NCI-H1092 treated with DMSO at 0.1 percent for 48 hours (cell line): ENCODE data around the gene OR2S2.
A peak's percentile ranks its signal among the peaks of the same experiment; 100 is the strongest.
"Not testable (repeated sequence)": the region's sequence is repeated elsewhere in the genome, so short reads cannot be mapped to it uniquely, and the experiment has no call there.

Experiments
- DNase-seq: peaks from one replicate; lab custom pipeline; 2025; lab: John Stamatoyannopoulos, UW

OR2S2 gene

GRCh38 chr9:35933550-35934067 lies 24.3 kb downstream of the OR2S2 start:
- DNase-seq = no peak

DNA sequence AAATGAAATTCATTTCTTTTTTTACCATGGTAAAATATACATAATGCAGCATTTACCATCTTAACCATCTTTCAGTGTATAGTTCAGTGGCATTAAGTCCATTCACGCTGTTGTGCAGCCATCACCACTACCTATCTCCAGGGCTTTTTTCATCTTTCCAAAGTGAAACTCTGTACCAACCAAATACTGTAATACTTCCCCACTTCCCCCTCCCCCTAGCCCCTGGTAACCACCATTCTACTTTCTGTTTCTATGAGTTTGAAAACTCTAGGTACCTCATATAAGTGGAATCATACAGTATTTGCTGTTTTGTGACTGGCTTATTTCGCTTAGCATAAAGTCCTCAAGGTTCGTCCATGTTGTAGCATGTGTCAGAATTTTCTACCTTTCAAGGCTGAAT lies 25.2 kb downstream of the OR2S2 start:
- no peak for DNase-seq

- no peak for DNase-seq
Measured at GRCh38 chr9:35930989-35931388, 27.0 kb downstream of the OR2S2 start.

DNA sequence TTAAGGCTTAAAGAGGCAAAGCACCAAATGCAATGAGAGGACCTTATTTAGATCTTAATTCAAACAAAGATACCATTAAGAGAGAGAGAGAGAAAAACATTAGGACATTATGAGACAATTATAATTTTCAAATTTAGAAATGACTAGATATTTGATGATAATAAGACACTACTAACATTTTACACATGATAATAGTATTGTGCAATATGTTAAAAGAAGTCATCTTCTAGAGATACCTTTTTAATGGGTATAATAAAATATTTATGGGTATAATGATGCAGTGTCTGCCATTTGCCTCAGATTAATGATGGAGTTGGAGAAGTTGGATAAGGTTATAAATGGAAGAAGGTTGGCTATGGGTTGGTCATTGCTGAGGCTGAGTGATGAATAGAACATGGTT lies 27.4 kb downstream of the OR2S2 start:
- no peak for DNase-seq

GRCh38 chr9:35929453-35929718 lies 28.6 kb downstream of the OR2S2 start:
- DNase-seq = no peak

DNA sequence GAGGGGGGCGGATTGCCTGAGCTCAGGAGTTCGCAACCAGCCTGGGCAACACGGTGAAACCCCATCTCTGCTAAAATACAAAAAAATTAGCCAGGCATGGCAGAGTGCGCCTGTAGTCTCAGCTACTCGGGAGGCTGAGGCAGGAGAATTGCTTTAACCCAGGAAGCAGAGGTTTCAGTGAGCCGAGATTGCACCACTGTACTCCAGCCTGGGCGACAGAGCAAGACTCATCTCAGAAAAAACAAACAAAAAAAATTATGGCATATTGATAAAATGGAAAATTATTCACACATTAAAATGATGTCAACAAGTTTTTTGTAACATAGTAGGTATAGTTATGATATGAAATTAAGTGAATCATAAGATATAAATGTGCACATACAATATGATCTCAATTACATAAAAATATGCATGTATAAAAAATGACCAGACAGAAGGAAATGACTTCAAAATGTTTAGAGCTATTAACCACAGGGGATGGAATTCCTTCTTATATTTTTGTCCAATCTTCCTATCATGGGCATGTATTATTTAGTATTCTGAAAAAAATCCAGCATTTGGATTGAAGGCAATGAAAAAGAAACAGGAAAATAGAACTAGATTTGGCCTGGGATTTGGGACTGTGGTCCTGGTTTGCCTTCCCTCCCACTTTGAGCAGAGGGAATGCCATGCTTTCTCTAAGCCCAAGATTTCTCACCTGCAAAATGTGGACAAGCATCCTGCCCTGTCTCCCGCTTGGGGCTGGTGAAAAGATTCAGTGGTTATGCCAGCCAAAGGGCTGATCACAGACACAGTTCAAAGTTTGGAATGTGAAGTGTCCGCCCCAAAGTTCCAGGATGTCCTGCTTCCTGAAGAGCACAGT lies 29.1 kb downstream of the OR2S2 start:
- no peak for DNase-seq

- DNase-seq = no peak
Measured at GRCh38 chr9:35923927-35924763, 33.8 kb downstream of the OR2S2 start.

DNA sequence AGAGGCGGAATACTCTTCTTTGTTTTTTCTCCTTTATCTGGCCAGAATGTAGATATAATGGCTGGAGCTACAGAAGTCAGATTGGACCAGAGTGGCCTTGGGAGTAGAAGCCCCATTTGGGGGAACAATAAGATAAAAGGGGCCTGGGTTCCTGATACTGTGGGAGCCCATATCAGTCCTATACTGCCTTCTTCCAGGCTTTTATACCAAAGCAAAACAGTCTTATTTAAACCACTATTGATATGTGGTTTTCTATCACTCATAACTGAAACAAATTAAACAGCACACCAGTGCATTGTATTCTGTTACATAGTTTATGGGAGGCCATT lies 34.4 kb downstream of the OR2S2 start:
- DNase-seq = no peak

- no peak for DNase-seq
Measured at GRCh38 chr9:35920051-35920620, 37.8 kb downstream of the OR2S2 start.

DNA sequence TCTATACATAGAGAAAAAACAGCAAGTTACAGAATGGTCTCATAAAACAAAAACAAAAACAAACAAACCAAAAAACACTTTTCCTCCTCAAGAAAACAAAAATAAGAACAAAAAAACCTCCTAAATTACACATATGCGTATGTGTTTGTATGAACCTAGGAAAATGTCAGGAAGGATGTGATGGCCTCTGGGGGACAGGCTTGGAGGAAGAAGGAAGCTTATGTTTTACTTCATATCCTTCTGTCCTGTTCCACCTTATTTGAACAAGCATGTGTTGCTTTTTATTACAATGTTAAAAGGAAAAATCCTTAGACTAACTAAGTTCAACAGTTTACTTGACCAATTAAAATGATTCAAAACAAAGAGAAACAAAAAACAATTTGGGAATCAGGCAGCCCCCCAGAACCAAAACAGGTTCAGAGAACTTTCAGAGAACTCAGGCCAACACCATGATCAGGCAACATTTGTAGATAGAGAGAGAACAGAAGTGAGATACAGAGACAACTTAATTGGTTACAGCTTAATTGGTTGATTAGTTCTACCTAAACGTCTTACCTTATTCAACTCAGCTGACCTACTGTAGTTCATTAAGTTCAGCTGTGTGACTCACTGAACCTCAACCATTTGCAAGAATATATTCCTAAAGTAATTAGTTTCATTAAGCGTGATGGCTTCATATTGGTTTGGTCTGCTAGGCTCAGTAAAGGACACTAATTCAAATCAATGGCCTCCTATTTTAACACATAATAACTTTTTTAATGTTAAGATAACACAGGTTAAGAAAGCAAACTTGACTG lies 38.5 kb downstream of the OR2S2 start:
- no peak for DNase-seq

DNA sequence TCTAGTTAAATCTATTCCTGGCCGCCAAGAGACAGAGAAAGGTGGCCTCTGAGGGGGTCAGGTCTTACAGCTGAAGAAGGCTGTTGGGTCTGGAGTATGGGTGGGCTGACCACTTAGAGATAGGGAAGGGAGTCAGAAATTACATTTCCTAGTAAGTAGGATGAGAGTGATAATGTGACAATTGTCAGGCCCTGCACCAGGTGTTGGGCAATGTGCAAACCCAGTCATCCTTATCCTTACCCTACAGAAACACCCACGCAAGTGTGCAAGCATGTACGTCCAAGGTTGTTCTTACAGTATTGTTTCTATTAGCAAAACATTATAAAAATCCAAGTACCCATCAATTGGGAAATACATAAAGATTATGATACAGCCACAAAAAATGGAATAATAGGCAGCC lies 39.2 kb downstream of the OR2S2 start:
- no peak for DNase-seq

- DNase-seq = no peak
Measured at GRCh38 chr9:35917261-35917660, 40.7 kb downstream of the OR2S2 start.

- no peak for DNase-seq
Measured at GRCh38 chr9:35915681-35916294, 42.2 kb downstream of the OR2S2 start.

DNA sequence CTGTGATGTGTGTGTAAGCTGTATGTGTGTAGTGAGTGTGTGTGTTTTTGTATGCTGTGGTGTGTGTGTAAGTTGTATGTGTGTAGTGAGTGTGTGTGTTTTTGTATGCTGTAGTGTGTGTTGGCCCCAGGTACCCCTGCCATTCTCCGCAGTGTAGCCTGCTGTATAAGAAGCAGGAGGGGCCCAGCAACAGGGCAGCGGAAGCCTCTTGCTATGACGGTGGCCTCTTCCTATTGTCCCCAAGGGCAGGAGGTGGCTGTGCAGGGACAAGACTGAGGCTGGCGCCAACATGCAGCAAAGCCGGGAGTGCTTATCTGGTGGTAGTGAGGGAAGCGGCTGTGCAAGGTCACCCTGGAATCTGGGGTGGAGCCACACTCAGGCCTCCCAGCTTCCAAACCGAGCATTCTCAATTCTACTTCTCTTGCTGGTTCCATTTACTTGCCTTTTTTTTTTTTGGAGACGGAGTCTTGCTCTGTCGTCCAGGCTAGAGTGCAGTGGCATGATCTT lies 43.6 kb downstream of the OR2S2 start:
- DNase-seq = no peak

- DNase-seq = not testable (repeated sequence)
Measured at GRCh38 chr9:35913429-35913828, 44.5 kb downstream of the OR2S2 start.

DNA sequence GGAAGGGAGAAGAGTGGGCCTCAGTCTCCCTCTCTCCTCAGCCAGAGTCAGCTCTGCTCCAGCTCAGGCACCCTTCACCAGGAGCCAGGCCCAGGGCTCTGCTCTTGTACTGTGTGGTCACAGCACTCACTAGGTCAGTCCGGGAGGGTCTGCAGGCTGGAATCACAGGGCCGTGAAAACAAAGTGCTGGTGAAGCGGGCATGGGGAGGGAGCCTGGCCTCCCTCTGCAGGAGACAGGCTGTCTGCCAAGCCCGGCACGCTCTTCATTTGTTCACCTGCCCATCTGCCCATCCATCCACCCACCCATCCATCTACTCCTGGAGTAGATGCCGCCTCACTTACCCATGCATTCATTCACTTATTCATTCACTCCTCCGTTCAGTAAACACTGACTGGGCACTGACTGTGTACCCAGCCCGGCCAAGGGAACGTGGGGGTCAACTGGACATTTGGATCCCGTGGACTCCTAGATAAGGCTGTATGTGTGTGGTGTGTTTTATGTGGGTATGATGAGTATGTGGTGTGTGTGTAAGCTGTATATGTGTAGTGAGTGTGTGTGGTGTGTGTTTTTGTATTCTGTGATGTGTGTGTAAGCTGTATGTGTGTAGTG lies 45.1 kb downstream of the OR2S2 start:
- DNase-seq = no peak

- DNase-seq = no peak
Measured at GRCh38 chr9:35911690-35912089, 46.3 kb downstream of the OR2S2 start.

DNA sequence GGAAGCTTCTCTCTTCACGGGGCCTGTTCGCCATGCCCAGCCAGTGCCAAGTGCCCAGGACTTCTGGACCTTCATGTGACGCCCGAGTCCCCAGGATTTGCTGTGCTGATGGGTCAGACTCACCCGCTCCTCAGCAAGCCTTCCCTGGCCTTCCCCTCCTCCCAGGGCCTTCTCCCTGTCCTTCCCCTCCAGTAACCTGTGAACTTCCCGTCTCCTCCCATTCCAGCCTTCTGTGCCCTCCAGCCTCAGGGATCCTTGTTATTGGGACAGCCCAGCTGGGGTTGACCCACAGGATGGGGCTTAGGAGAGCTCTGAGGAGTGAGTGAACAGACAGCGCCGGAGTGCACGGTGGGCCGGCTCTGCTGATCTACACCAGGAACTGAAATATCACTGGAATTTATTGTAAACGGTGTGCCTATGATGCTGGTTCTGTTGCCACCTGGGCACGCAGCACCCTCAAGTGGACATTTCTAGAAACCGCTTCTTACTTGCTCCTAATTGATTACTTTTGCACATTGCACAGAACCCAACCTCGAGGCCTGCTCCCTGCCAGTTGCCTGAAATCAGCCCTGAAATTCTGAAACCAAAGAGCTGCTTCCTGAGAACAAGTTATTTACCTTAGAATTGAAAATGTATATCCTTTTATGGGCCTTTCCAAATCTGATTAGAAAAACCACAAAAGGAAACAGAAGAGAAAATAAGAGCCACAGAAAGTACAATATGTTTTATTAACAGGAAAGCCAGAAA lies 47.2 kb downstream of the OR2S2 start:
- DNase-seq = peak; percentile 7

- no peak for DNase-seq
Measured at GRCh38 chr9:35909687-35910612, 48.0 kb downstream of the OR2S2 start.
